ENCODE measurements around the gene FOXC1.

The FOXC1 gene

DNA sequence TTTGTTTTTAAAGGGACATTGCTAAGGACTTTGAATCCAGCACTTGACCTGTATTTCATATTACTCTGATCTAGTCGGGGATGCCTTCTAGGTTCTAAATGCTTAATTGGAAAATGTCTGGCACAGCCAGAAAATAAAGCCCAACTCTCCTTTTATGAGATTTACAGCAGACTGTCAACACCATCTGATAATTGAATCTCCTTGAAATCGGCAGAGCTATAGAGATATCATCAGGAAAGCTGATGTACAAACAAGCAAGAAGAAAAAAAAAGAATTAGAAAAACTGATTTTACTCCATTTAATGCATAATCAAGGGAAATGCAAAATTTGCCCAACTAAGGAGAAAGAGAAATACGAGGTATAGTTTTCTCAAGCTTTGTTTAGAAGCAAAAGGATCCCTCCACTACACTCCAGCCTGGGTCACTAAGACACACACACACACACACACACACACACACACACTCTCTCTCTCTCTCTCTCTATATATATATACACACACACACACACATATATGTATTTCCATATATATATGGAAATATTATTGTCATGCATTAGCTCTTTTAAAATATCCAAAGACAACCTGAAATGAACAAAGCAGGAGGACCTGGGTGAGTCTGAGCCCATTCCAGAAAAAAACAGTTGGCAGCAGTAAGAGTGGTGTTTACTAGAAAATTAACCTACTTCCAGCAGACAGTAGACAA is 9.5 kb upstream of the FOXC1 start:
- no peak for DNase-seq

DNA sequence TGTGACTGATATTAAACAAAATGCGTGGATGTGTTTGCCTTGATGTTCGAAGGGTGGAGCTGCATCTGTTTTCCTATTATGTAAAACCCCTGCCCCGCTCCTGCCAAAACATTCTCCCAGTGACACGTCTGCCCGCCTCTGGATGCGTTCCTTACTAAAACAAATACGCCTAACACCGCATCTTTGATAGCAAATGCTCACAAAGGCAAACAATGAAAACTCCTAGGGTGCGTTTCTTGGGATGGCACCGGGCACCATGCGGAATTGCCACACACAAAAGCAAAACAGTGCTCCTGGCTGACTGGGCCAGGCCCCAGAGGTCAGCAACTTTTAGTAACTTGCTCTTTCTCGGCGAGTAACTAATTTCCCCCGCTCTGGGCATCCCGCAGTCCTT is 9.0 kb upstream of the FOXC1 start:
- DNase-seq: no peak

DNA sequence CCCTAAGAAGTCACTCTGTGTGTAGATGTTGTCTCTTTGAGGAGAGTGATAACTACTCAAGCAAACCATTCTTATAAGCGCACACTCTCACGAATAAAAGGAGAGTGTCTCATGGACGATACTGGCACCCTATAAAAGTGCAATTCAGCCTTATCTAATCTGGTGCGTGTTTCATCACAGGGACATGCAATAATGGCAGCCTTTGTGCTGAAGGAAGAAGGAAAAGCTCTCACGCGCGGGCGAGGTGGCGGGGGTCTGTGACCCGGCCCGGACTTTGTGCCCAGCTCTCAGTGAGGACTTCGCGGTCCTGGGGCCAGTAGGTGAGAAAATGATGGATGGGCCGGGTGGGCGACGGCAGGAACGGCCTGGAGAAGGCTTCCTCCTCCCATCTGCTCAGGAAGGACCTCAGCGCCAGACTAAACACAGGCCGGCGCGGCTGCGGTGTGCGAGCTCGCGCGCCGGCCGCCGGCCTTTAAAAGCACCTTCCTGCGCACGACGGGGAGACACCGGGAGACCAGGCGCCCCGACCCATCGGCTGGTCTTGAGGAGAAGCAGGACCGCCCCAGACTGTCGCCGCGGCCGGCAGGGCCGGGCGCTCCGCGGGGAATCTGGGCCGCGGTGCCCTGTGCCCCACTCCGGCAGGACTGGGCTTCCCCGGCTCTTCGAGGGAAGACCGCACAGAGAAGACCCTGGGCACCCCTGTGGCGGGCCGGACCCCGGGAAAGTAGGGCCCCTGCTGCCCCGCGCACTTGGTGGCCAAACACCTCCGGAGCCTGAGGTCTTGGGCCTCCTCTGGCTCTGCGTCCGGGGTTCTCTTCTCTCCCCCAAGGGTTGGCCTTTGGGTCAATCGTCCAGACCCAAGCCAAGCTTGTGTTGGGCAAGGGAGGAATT is 8.3 kb upstream of the FOXC1 start:
- DNase-seq: no peak

DNA sequence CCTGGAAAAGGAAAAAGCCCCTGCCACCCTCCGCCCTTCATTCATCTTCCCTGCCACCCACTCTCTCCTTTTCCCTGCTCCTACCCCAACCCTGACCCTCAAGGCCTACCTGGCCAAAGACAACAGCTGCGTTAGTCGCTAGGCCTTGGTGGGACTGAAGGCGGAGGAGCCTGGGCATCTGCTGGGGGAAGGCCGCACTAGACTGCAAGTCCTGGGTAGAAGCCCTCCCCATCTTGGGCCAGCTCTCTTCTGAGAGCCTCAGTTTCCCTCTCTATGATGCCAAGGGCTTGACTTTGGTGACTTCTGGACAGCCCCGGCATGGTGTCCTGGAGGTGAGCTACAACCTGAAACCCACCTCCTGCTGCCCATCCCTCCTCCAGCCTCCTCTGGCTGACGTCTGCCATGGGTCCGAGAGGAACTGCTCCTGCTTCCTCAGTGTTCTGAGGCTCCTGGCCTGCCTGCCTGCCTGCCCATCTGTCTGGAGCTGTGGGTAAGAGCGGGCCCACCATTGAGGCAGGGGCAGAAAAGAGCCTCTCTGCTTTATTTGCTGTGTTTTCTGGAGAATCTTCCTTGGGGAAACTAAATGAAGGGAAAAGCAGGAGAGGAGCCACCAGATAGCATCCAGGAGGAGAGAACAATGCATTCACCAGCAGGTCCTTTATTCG is 7.5 kb upstream of the FOXC1 start:
- DNase-seq: no peak

DNA sequence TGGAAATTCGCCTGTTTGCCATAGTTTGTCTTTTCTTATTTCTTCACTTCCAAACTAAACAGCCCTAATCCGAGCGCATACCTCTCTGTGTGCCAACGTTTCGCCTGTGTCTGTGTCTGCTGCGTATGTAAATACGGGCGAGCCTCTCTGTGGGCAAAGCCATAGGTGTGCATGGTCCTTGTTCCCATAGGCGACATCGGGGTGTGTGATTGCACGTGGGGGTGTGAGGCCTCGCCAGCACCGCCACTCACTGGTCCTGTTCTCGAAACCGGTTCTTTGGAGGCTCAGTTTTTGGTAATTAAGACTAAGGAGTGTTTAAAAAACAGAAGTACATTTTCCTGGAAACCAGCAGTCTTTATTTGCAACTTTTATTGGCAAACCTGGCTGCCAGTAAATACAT is 6.0 kb upstream of the FOXC1 start:
- DNase-seq: no peak

DNA sequence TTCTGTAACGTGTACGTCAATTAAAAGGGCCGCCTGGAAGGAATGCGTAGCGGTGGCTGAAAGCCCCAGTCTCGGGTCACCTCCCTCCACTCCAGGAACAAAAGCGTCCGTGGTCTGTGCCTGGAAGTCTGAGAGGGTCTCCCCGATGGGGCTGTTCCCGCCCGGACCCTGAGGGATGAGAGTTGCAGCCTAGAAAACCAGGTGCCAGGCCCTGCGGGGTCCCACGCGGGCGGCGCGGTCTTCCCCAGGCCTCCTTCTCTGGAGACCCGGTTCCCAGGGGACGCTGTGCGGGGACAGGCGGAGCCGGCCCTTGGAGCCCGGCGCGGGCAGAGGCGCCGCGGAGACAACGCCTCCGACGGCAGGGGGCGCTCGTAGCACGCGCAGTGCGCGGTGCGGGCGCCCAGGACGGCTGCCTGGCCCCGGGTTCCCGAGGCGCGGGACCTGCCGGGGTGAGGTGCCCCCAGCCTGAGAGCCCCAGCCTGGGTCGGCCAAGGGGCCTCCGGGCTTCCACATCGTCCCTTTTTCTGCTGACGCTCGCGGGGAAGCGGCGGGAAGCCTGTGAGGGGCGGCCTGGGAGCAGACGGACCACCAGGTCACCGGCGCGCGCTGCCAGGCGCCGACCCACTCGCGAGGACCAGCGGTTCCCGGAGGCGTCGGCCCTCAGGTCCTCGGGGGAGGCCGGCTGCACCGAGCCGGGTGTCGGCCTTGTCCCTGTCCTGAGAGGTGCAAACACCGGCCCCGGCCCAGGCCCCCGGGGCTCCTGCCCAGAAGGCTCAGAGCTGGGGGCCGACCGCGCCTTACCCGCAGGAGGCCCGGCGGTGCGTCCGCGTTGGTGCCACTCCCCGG is 5.3 kb upstream of the FOXC1 start:
- DNase-seq: peak; percentile 36

DNA sequence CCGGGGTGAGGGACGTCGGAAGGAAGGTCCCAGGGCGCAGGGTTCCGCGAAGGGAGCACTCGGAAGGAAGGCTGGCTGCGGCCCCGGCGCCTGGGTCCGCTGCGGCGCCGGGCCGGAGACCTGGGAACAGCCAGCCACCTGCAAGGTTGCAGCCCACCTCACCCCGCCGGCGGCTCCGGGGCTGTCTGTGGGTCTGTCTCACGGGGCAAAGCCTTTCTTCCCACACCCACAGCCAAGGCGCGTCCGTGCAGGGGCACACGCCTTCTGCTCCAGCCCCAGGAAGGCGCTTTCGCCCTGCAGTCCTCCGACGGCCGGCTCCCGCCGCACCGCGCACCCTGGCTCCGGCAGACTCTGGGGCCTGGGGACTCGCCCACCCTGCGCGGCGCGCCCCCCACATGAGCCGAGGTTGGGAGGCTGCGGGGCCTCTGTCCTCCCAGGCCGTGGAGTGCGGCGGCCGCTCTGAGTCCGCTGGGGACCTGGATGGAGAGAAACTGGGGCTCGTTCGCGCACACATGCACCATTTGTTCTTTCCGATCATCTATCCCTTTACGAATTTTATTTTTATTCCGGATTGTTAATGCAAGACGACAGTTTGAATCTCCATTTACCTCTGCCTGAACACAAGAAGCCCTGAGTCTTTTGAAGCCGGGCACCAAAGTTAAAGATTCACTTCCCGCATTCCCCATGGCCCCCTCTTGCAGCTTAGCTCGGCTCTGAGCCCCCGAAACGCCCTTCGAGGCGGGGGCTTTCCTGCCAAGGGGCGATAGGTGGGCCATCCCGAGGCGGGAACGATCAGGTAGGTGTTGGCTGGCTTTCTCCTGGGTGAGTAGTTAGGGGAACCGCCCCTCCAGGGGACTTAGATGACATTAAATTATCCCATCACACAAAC is 4.5 kb upstream of the FOXC1 start:
- DNase-seq: no peak

DNA sequence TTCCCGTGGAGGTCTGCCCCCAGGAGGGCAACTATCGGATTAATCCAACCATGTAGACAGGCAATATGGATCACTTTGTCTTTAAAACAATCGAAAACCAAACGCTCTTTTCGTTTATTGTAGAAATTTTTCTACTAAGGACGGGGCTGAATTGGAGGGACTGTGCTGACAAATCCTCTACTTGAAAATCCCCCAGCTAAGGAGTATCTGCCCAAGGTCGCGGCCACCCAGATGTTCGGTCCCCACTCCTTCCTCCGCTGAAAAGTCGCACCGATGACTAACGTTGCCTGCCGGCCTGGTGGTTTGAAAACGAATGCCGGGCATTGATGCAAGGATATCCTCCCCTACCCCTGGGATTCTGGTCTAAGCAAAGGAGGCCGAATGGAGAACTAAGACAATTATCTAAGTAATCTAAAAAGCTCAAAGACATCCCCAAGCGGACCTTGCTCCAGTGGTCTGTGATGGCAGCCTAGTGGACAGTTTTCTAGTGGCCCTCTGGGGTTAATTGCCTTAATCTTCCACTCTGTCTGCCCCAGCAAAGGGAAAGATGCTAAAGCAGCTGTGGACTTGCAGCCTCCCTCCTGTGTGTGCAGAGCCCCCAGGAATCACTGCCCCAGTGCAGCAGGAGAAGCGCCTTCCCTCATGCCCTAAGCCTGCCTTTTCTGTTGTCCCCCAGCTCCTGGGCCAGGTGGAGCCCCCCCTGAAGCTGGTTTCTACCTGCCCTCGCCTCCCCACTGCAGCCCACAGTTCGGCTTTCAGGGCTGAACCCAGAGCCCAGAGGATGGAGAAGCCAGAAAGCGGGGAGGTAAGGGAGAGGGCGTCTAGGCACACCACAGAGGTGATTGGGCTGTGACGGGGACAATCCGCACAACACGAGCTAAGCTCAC is 3.6 kb upstream of the FOXC1 start:
- DNase-seq: no peak

DNA sequence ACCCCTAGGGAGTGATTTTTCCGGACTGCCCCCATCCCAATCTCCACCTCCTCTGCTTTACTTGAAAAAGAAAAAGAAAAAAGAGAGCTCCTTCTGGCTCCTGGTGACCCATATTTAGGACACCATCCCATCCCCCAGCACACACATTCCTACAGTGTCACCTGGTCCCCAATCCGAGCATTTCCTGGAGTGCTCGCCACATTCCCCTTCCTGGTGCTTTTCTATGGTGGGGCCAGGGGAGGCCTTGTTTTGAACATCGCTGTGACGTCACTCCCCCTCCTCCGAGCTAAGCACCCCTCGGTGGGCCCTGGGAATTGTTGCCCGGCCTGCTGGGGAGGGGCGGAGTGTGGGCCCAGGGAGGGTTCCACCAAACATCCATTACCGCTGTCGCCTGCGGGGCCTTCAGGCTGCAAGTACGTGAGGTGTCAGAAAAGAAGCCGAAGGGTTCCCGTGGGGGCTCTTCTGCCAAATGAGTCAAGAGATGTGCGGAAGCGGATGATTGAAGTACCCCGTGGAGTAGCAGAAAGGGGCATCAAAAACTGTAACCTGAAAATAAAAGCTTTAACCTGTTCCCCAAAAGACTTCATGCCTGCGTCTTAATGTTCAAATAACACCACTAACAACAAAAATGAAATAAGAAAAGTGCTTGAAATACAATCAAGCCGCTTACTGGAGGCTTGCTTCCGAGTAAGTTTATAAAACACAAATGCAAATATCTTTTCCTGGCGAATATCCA is 2.8 kb upstream of the FOXC1 start:
- DNase-seq: no peak

DNA sequence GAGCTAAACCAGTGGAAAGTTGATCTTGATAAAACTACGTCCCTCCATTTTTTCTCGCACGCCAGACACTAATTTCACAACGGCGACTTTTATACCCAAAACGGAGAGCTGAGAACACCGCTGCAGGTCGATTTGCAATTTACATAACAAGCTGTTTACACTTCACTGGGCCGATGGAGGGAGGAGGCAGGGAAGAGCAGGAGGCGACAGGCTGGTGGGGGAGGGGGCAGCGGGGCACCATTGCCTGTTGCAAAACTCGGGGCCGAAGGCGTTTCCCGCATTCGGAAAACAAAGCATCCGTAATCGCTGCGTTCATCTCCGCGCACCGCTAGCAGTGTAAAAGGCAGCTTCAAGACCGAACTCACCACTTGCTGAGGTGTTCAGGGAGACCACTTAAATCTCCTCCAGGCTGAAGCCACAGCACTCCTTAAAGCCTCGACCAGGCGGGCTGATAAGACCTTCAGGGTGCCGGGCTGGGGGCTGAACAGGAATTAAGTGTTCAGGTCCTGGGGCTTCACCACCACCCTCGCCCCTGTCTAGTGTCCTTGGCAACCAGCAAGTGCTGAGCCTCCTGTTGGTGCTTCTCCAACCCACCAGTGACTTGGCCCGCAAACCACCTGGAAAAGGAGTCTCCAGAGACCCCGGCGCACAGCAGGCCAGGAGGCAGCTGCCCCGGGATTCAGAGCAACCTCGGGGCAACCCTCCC is 2.0 kb upstream of the FOXC1 start:
- no peak for DNase-seq

DNA sequence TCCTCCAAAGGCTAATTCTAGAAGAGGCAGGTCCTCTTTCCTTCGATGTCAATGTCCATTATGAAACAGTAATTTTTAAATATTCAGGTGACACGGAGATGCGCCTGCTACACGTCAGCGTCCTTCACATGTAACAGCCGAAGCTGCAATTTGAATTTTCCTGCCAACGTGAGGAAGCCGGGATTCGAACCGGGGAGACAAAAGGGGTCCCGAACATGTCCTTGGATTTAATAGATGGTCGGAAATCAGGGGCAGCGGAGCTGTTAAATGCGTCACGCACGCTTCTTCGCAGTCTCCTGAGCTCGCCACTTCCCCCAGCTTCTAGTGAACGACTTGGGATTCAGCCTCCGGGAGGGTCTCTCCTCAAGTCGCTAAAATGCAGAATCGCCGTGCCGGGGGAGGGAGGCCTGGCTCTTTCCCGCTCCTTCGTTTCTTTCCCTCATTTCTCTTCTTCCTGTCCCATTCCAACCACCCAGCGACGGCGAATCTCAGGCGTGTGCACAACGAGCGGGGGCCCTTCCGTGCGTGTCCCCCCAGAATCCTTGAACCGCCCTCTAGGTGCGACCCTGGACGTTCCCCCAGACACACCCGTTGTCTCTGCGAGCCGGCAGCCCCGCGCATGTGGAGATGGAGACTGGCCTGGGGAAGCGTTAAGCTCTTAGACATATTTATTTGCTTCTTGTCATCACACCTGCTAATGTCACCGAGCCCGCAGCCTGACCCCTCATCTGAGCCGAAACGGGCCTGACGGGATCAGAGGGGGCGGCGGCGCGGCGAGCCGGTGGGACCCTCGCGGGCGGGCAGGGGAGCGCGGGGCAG is 1.3 kb upstream of the FOXC1 start:
- DNase-seq: no peak

DNA sequence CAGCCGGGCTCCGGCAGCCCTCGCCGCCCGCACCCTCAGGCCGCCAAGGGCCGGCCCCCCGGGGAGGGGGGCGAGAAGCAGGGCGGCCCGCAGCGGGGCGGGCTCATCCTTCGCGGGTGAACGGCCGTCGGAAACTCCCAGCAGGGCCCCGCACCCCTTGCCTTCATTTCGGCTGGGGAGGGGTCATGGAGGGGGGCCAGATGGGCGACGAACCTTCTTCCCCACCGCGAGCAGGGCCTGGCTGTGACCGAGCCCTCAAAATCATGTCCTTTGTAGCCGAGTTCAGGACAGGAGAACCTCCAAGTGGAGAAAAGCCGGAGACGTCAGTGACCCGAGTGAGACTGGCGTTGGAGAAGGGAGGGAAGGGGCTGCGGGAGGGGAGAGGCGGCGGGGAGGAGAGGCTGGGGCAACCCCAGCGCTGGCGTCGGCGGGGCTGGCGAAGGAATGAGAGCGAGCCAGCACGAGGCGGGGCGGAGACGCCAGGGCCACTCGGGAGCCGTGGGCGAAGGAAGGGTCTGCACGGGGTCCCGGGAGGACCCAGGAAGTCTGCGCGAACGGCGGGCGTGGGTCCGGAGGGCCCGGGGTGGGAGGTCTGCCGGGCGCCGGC is 571 bp upstream of the FOXC1 start:
- DNase-seq: no peak

DNA sequence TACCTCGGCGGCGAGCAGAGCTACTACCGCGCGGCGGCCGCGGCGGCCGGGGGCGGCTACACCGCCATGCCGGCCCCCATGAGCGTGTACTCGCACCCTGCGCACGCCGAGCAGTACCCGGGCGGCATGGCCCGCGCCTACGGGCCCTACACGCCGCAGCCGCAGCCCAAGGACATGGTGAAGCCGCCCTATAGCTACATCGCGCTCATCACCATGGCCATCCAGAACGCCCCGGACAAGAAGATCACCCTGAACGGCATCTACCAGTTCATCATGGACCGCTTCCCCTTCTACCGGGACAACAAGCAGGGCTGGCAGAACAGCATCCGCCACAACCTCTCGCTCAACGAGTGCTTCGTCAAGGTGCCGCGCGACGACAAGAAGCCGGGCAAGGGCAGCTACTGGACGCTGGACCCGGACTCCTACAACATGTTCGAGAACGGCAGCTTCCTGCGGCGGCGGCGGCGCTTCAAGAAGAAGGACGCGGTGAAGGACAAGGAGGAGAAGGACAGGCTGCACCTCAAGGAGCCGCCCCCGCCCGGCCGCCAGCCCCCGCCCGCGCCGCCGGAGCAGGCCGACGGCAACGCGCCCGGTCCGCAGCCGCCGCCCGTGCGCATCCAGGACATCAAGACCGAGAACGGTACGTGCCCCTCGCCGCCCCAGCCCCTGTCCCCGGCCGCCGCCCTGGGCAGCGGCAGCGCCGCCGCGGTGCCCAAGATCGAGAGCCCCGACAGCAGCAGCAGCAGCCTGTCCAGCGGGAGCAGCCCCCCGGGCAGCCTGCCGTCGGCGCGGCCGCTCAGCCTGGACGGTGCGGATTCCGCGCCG is 994 bp downstream of the FOXC1 start:
- DNase-seq: no peak

DNA sequence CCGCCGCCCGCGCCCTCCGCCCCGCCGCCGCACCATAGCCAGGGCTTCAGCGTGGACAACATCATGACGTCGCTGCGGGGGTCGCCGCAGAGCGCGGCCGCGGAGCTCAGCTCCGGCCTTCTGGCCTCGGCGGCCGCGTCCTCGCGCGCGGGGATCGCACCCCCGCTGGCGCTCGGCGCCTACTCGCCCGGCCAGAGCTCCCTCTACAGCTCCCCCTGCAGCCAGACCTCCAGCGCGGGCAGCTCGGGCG is 1.5 kb downstream of the FOXC1 start:
- no peak for DNase-seq

DNA sequence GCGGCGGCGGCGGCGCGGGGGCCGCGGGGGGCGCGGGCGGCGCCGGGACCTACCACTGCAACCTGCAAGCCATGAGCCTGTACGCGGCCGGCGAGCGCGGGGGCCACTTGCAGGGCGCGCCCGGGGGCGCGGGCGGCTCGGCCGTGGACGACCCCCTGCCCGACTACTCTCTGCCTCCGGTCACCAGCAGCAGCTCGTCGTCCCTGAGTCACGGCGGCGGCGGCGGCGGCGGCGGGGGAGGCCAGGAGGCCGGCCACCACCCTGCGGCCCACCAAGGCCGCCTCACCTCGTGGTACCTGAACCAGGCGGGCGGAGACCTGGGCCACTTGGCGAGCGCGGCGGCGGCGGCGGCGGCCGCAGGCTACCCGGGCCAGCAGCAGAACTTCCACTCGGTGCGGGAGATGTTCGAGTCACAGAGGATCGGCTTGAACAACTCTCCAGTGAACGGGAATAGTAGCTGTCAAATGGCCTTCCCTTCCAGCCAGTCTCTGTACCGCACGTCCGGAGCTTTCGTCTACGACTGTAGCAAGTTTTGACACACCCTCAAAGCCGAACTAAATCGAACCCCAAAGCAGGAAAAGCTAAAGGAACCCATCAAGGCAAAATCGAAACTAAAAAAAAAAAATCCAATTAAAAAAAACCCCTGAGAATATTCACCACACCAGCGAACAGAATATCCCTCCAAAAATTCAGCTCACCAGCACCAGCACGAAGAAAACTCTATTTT is 2.0 kb downstream of the FOXC1 start:
- DNase-seq: no peak

DNA sequence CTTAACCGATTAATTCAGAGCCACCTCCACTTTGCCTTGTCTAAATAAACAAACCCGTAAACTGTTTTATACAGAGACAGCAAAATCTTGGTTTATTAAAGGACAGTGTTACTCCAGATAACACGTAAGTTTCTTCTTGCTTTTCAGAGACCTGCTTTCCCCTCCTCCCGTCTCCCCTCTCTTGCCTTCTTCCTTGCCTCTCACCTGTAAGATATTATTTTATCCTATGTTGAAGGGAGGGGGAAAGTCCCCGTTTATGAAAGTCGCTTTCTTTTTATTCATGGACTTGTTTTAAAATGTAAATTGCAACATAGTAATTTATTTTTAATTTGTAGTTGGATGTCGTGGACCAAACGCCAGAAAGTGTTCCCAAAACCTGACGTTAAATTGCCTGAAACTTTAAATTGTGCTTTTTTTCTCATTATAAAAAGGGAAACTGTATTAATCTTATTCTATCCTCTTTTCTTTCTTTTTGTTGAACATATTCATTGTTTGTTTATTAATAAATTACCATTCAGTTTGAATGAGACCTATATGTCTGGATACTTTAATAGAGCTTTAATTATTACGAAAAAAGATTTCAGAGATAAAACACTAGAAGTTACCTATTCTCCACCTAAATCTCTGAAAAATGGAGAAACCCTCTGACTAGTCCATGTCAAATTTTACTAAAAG is 2.7 kb downstream of the FOXC1 start:
- no peak for DNase-seq

All from stimulated activated naive CD4-positive, alpha-beta T cell treated with Interleukin-2 at 50 U/mL for 16 hours (primary cell).